ENCODE data around the gene ORMDL1. TPM values are rescaled to one million over a fixed set of nuclear protein-coding genes. Genes with fewer than 3 reads are reported as not detected.

The ORMDL1 gene
- polyA plus RNA-seq, 1 donor (not counting 4 experiments of a cell fraction or from before 2014, with no cell fraction given), result 86.2 TPM

DNA sequence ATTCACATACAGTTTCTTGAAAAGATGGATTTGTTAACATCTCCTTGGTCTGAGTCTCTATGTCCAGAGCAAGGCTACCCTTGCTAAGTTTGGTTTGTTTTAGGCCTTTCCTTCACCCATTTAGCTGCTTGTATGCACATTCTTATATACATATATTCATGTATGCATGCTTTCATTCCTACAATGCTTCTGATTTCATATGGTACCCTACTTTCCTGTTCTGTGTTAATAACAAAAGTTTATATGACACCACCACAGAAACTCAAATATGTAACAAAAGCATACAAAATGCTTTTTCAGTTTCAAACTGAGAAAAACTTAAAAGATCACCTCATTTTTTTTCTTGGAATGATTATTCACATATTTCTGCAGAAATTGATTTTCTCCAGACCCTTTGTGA lies 60.9 kb downstream of the ORMDL1 start:
- dilution Hi-C loops (cut with MboI; ENCODE audit: extremely low pct_ligation_motif_present, low sequenced_read_pairs), result no loop called here
- no peak for TF ChIP-seq EZH2 (IDR thresholded peaks at IDR 0.05; ENCODE audit: low read length)
- TF ChIP-seq, protein P1, sequence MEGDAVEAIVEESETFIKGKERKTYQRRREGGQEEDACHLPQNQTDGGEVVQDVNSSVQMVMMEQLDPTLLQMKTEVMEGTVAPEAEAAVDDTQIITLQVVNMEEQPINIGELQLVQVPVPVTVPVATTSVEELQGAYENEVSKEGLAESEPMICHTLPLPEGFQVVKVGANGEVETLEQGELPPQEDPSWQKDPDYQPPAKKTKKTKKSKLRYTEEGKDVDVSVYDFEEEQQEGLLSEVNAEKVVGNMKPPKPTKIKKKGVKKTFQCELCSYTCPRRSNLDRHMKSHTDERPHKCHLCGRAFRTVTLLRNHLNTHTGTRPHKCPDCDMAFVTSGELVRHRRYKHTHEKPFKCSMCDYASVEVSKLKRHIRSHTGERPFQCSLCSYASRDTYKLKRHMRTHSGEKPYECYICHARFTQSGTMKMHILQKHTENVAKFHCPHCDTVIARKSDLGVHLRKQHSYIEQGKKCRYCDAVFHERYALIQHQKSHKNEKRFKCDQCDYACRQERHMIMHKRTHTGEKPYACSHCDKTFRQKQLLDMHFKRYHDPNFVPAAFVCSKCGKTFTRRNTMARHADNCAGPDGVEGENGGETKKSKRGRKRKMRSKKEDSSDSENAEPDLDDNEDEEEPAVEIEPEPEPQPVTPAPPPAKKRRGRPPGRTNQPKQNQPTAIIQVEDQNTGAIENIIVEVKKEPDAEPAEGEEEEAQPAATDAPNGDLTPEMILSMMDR (optimal IDR thresholded peaks at IDR 0.05 in 1 of 3, IDR thresholded peaks at IDR 0.05 in 1 of 3, conservative IDR thresholded peaks at IDR 0.05 in 1 of 3; ENCODE audit: extremely low read depth in 1 of 3, insufficient read depth in 2 of 3, low read length in 3 of 3), result no peak
- H3K79me2 ChIP-seq (ENCODE audit: control insufficient read depth, insufficient read depth, low read length), result no peaks in the 10 kb centered on the region
- no peaks in the 10 kb centered on the region for H4K20me1 ChIP-seq (ENCODE audit: control insufficient read depth, extremely low read depth, insufficient read depth, low read length)
- no peaks in the 10 kb centered on the region for H3K27me3 ChIP-seq (ENCODE audit: control insufficient read depth, extremely low read depth, insufficient read depth, low read length)
- H3K4me2 ChIP-seq (ENCODE audit: control insufficient read depth, extremely low read depth, insufficient read depth, low read depth, low read length), result no peak overlapping the region
- H3K27ac ChIP-seq (ENCODE audit: control insufficient read depth, insufficient read depth, low read length), result no peak overlapping the region
- H3K9me1 ChIP-seq (ENCODE audit: control insufficient read depth, extremely low read depth, insufficient read depth, low read length), result no peaks in the 10 kb centered on the region
- H3K9ac ChIP-seq (ENCODE audit: control insufficient read depth, extremely low read depth, insufficient read depth, low read length), result no peak overlapping the region
- no peaks in the 10 kb centered on the region for H3K36me3 ChIP-seq (ENCODE audit: control insufficient read depth in 2 of 2, extremely low read depth in 1 of 2, insufficient read depth in 2 of 2, low read length in 2 of 2)
- DNase-seq (ENCODE audit: low read depth, low spot score), result no peak
- no peak for FAIRE-seq
- no peak overlapping the region for H3K4me3 ChIP-seq (ENCODE audit: control insufficient read depth in 2 of 3, extremely low read depth in 1 of 3, insufficient read depth in 2 of 3, low read depth in 1 of 3, low read length in 3 of 3)
- H3K9me3 ChIP-seq (ENCODE audit: control insufficient read depth, low read depth, low read length), result no peaks in the 10 kb centered on the region
- H2AFZ ChIP-seq (ENCODE audit: control insufficient read depth, low read length), result no peak overlapping the region
- H3K4me1 ChIP-seq (ENCODE audit: control insufficient read depth, extremely low read depth, insufficient read depth, low read length), result no peaks in the 10 kb centered on the region

Other genes starting within 250 kb of the ORMDL1 start
- 0.02 to 0.18 TPM (median 0.09 TPM) in 3 replicates for gene SLC40A1, start 203.6 kb downstream of the ORMDL1 start, polyA plus RNA-seq
- 23.9 to 40.0 TPM (median 30.7 TPM) in 3 replicates for gene ASNSD1, start 122.9 kb downstream of the ORMDL1 start, polyA plus RNA-seq
- 0.41 to 1.6 TPM (median 1.4 TPM) in 3 replicates for gene ANKAR, start 109.7 kb downstream of the ORMDL1 start, polyA plus RNA-seq
- 6.0 to 12.0 TPM (median 8.7 TPM) in 3 replicates for gene OSGEPL1, start 21.5 kb downstream of the ORMDL1 start, polyA plus RNA-seq
- 8.3 to 14.8 TPM (median 8.6 TPM) in 3 replicates for gene PMS1, start 111 bp upstream of the ORMDL1 start, polyA plus RNA-seq

All from keratinocyte (primary cell).